ENCODE measurements around the gene GRIA4.

Gene GRIA4

GRCh38 chr11:105856954-105857353 is 247.1 kb downstream of the GRIA4 start:
- Histone ChIP-seq H3K4me1 (ENCODE audit: control insufficient read depth in 1 of 2, insufficient read depth in 1 of 2, low read depth in 1 of 2, low read length in 1 of 2) (no peaks in the 10 kb centered on the region), H3K27me3 (no peaks in the 10 kb centered on the region), H3K9me3 (no peaks in the 10 kb centered on the region), H3K4me3 (ENCODE audit: low read depth in 1 of 2, low read length in 1 of 2) (no peak overlapping the region), H3K27ac (no peak overlapping the region), H3K36me3 (no peaks in the 10 kb centered on the region)
- TF ChIP-seq CTCF (IDR thresholded peaks at IDR 0.05), result no peak

GRCh38 chr11:105857728-105858127 is 247.9 kb downstream of the GRIA4 start:
- no peak overlapping the region for H3K4me3 ChIP-seq (ENCODE audit: low read depth in 1 of 2, low read length in 1 of 2)
- no peaks in the 10 kb centered on the region for H3K4me1 ChIP-seq (ENCODE audit: control insufficient read depth in 1 of 2, insufficient read depth in 1 of 2, low read depth in 1 of 2, low read length in 1 of 2)
- TF ChIP-seq CTCF (IDR thresholded peaks at IDR 0.05), result no peak
- H3K27me3 ChIP-seq, result no peaks in the 10 kb centered on the region
- H3K27ac ChIP-seq, result no peak overlapping the region
- H3K9me3 ChIP-seq, result no peaks in the 10 kb centered on the region
- no peaks in the 10 kb centered on the region for H3K36me3 ChIP-seq

GRCh38 chr11:105858841-105859240 is 249.0 kb downstream of the GRIA4 start:
- Histone ChIP-seq H3K27me3 (no peaks in the 10 kb centered on the region), H3K9me3 (no peaks in the 10 kb centered on the region), H3K4me1 (ENCODE audit: control insufficient read depth in 1 of 2, insufficient read depth in 1 of 2, low read depth in 1 of 2, low read length in 1 of 2) (no peaks in the 10 kb centered on the region), H3K4me3 (ENCODE audit: low read depth in 1 of 2, low read length in 1 of 2) (no peak overlapping the region), H3K27ac (no peak overlapping the region), H3K36me3 (no peaks in the 10 kb centered on the region)
- TF ChIP-seq CTCF (IDR thresholded peaks at IDR 0.05), result no peak

- no peaks in the 10 kb centered on the region for H3K27me3 ChIP-seq
- no peaks in the 10 kb centered on the region for H3K36me3 ChIP-seq
- H3K4me3 ChIP-seq (ENCODE audit: low read depth in 1 of 2, low read length in 1 of 2), result no peak overlapping the region
- no peaks in the 10 kb centered on the region for H3K9me3 ChIP-seq
- H3K27ac ChIP-seq, result no peak overlapping the region
- no peak for TF ChIP-seq CTCF (IDR thresholded peaks at IDR 0.05)
- H3K4me1 ChIP-seq (ENCODE audit: control insufficient read depth in 1 of 2, insufficient read depth in 1 of 2, low read depth in 1 of 2, low read length in 1 of 2), result no peaks in the 10 kb centered on the region
Measured at GRCh38 chr11:105860105-105860504, 250.2 kb downstream of the GRIA4 start.

GRCh38 chr11:105861225-105861624 is 251.4 kb downstream of the GRIA4 start:
- Histone ChIP-seq H3K9me3 (no peaks in the 10 kb centered on the region), H3K4me1 (ENCODE audit: control insufficient read depth in 1 of 2, insufficient read depth in 1 of 2, low read depth in 1 of 2, low read length in 1 of 2) (no peaks in the 10 kb centered on the region), H3K27me3 (no peaks in the 10 kb centered on the region), H3K4me3 (ENCODE audit: low read depth in 1 of 2, low read length in 1 of 2) (no peak overlapping the region), H3K36me3 (no peaks in the 10 kb centered on the region), H3K27ac (no peak overlapping the region)
- TF ChIP-seq CTCF (IDR thresholded peaks at IDR 0.05), result no peak

Measured in neutrophil (primary cell).